ENCODE measurements around the gene ETFA.

Gene ETFA

GRCh38 chr15:76196269-76197231 is 114.7 kb downstream of the ETFA start:
- TF ChIP-seq CTCF (IDR thresholded peaks at IDR 0.05; ENCODE audit: low read depth, low read length): no peak
- no peak overlapping the region for H3K4me3 ChIP-seq (ENCODE audit: low read depth, low read length)

- no peak for TF ChIP-seq CTCF (IDR thresholded peaks at IDR 0.05; ENCODE audit: low read depth, low read length)
- no peak overlapping the region for H3K4me3 ChIP-seq (ENCODE audit: low read depth, low read length)
Measured at GRCh38 chr15:76195506-76196268, 115.6 kb downstream of the ETFA start.

- TF ChIP-seq CTCF (IDR thresholded peaks at IDR 0.05; ENCODE audit: low read depth, low read length): no peak
Measured at GRCh38 chr15:76193934-76194333, 117.3 kb downstream of the ETFA start.

GRCh38 chr15:76192715-76193114 is 118.6 kb downstream of the ETFA start:
- no peak for TF ChIP-seq CTCF (IDR thresholded peaks at IDR 0.05; ENCODE audit: low read depth, low read length)

More at GRCh38 chr15:76193934-76194333, 117.3 kb downstream of the ETFA start:
- H3K4me3 ChIP-seq (ENCODE audit: low read depth, low read length): no peak overlapping the region

GRCh38 chr15:76191539-76192244 is 119.6 kb downstream of the ETFA start:
- H3K4me3 ChIP-seq (ENCODE audit: low read depth, low read length): no peak overlapping the region
- no peak for TF ChIP-seq CTCF (IDR thresholded peaks at IDR 0.05; ENCODE audit: low read depth, low read length)

More at GRCh38 chr15:76192715-76193114, 118.6 kb downstream of the ETFA start:
- H3K4me3 ChIP-seq (ENCODE audit: low read depth, low read length): no peak overlapping the region

- TF ChIP-seq CTCF (IDR thresholded peaks at IDR 0.05; ENCODE audit: low read depth, low read length): peak; percentile 92
- no peak overlapping the region for H3K4me3 ChIP-seq (ENCODE audit: low read depth, low read length)
Measured at GRCh38 chr15:76190751-76191538, 120.3 kb downstream of the ETFA start.

Data from WI38 (cell line).